Fibroblast of lung (primary cell): ENCODE data around the gene BHLHA9. TPM values are rescaled to one million over a fixed set of nuclear protein-coding genes. Genes with fewer than 3 reads are reported as not detected.
A peak's percentile ranks its signal among the peaks of the same experiment; 100 is the strongest.

Experiments
- DNase-seq, 2 donors: peaks; one replicate each; pipeline versions ENCODE4 v3.0.0 to v3.0.0-alpha.2; 2010; ENCODE audit warnings: low read depth in 2 of 2
- H2AFZ ChIP-seq: 2 replicates; pipeline ENCODE4 v1.5.1; 2012; ENCODE audit warnings: low read length, control low read depth, inconsistent platforms
- H3K27ac ChIP-seq: 2 replicates; pipeline ENCODE4 v1.5.1; 2011; ENCODE audit warnings: low read length, control low read depth; ENCODE audit not compliant: insufficient read depth
- H3K27me3 ChIP-seq: 2 replicates; pipeline ENCODE4 v1.5.1; 2011; ENCODE audit warnings: mild to moderate bottlenecking, low read length; ENCODE audit not compliant: control insufficient read depth, insufficient read depth
- H3K36me3 ChIP-seq: 2 replicates; pipeline ENCODE4 v1.5.1; 2011; ENCODE audit warnings: low read length; ENCODE audit not compliant: control insufficient read depth, insufficient read depth
- H3K4me1 ChIP-seq: 2 replicates; pipeline ENCODE4 v1.5.1; 2011; ENCODE audit warnings: low read length; ENCODE audit not compliant: control insufficient read depth, insufficient read depth; ENCODE audit errors: extremely low read depth
- H3K4me2 ChIP-seq: 2 replicates; pipeline ENCODE4 v1.5.1; 2011; ENCODE audit warnings: low read length, control low read depth; ENCODE audit not compliant: insufficient read depth; ENCODE audit errors: extremely low read depth
- H3K4me3 ChIP-seq, 4 experiments: fragments of 200-600 bp in 1 of 4; sonication (generic) in 1 of 4; replicated peaks in 1 of 4; 2 replicates each; pipeline ENCODE4 v1.5.1; 2011 to 2016; ENCODE audit warnings: low read length in 4 of 4, low read depth in 3 of 4, mild to moderate bottlenecking in 3 of 4, control low read depth in 2 of 4, inconsistent platforms in 1 of 4, mixed read lengths in 1 of 4; ENCODE audit not compliant: insufficient read depth in 1 of 4; ENCODE audit errors: control extremely low read depth in 1 of 4
- H3K79me2 ChIP-seq: 2 replicates; pipeline ENCODE4 v1.5.1; 2012; ENCODE audit warnings: mild to moderate bottlenecking, low read length, inconsistent platforms; ENCODE audit not compliant: control insufficient read depth, insufficient read depth
- H3K9ac ChIP-seq: 2 replicates; pipeline ENCODE4 v1.5.1; 2011; ENCODE audit warnings: mild to moderate bottlenecking, low read length, control low read depth; ENCODE audit not compliant: insufficient read depth
- H3K9me3 ChIP-seq: 2 replicates; pipeline ENCODE4 v1.5.1; 2012; ENCODE audit warnings: low read depth, low read length; ENCODE audit not compliant: control insufficient read depth, insufficient read depth
- H4K20me1 ChIP-seq: 2 replicates; pipeline ENCODE4 v1.5.1; 2011; ENCODE audit warnings: low read length; ENCODE audit not compliant: control insufficient read depth, insufficient read depth; ENCODE audit errors: extremely low read depth
- CTCF ChIP-seq, 2 donors: IDR thresholded peaks in 1 of 2; conservative IDR thresholded peaks in 1 of 2; 1 replicate in 1 of 2; 2 replicates in 1 of 2; pipeline ENCODE4 v1.5.1; 2011 to 2012; ENCODE audit warnings: low read length in 2 of 2, control low read depth in 1 of 2, inconsistent platforms in 1 of 2, low read depth in 1 of 2, mild to moderate bottlenecking in 1 of 2
- EZH2 ChIP-seq: IDR thresholded peaks from 2 replicates; pipeline ENCODE4 v1.5.1; 2012; ENCODE audit warnings: low read length, control low read depth, mild to moderate bottlenecking; ENCODE audit errors: missing control alignments
- polyA minus RNA-seq: library from RNA; depleted of rRNA, polyadenylated mRNA; stranded (reverse); fragments of >200 nt; gene quantifications from 2 replicates; pipeline ENCODE4 v1.2.3, GENCODE V29; 2011; ENCODE audit warnings: low replicate concordance
- polyA plus RNA-seq, 2 donors: library from polyadenylated mRNA; depleted of rRNA in 1 of 2; stranded (reverse) in 1 of 2; unstranded in 1 of 2; fragments of >200 nt; gene quantifications; 2 replicates each; pipeline ENCODE4 v1.2.1, GENCODE V29; 2011 to 2012; ENCODE audit warnings: missing spikeins in 1 of 2
- total RNA-seq: library from RNA; depleted of rRNA; stranded (reverse); fragments of >200 nt; gene quantifications from 2 replicates; pipeline ENCODE4 v1.2.1, GENCODE V29; 2014

Gene BHLHA9
- total RNA-seq (not detected in 2 replicates), polyA plus RNA-seq (not detected in 2 replicates), polyA minus RNA-seq (not detected in 2 replicates)
- polyA plus RNA-seq (2012) = not detected in 2 replicates

- Histone ChIP-seq H3K4me1 (no peaks in the 10 kb centered on the region), H2AFZ (no peak within 1 kb of the TSS), H3K36me3 (no peaks in the 10 kb centered on the region), H3K4me2 (no peak within 1 kb of the TSS), H3K79me2 (no peaks in the 10 kb centered on the region), H3K27me3 (peaks cover 12% of the 10 kb centered on the region), H3K9ac (no peak within 1 kb of the TSS), H3K9me3 (no peaks in the 10 kb centered on the region), H3K27ac (no peak within 1 kb of the TSS), H3K4me3 (no peak within 1 kb of the TSS), H4K20me1 (no peaks in the 10 kb centered on the region)
- no peak for TF ChIP-seq EZH2
- no peak for TF ChIP-seq CTCF (conservative IDR thresholded peaks at IDR 0.05 in 1 of 2, IDR thresholded peaks at IDR 0.05 in 1 of 2; ENCODE audit: low read depth in 1 of 2, low read length in 2 of 2)
- no peak for DNase-seq
Observed at GRCh38 chr17:1270210-1271029, at the start of gene BHLHA9. TSS of gene BHLHA9 (plus strand) at chr17:1270444. CDS start at chr17:1270564, 120 bp downstream.

GRCh38 chr17:1221209-1221608 lies 49.0 kb upstream of the BHLHA9 start:
- no peak for TF ChIP-seq EZH2
- no peak for TF ChIP-seq CTCF (conservative IDR thresholded peaks at IDR 0.05 in 1 of 2, IDR thresholded peaks at IDR 0.05 in 1 of 2; ENCODE audit: low read depth in 1 of 2, low read length in 2 of 2)
- no peak overlapping the region for H3K4me2 ChIP-seq
- no peaks in the 10 kb centered on the region for H3K9me3 ChIP-seq
- no peaks in the 10 kb centered on the region for H3K79me2 ChIP-seq
- H4K20me1 ChIP-seq = no peaks in the 10 kb centered on the region
- peaks cover 4% of the 10 kb centered on the region for H3K27me3 ChIP-seq
- H3K27ac ChIP-seq = no peak overlapping the region
- no peak for DNase-seq
- H3K9ac ChIP-seq = no peak overlapping the region
- H3K36me3 ChIP-seq = no peaks in the 10 kb centered on the region
- H3K4me1 ChIP-seq = no peaks in the 10 kb centered on the region
- no peak overlapping the region for H2AFZ ChIP-seq
- H3K4me3 ChIP-seq = no peak overlapping the region

- Histone ChIP-seq H3K9me3 (no peaks in the 10 kb centered on the region), H3K4me2 (no peak overlapping the region), H2AFZ (no peak overlapping the region), H3K4me3 (no peak overlapping the region), H3K27me3 (peaks cover 12% of the 10 kb centered on the region), H3K27ac (no peak overlapping the region), H4K20me1 (no peaks in the 10 kb centered on the region), H3K79me2 (no peaks in the 10 kb centered on the region), H3K4me1 (no peaks in the 10 kb centered on the region), H3K36me3 (no peaks in the 10 kb centered on the region), H3K9ac (no peak overlapping the region)
- TF ChIP-seq EZH2 = no peak
- no peak for TF ChIP-seq CTCF (conservative IDR thresholded peaks at IDR 0.05 in 1 of 2, IDR thresholded peaks at IDR 0.05 in 1 of 2; ENCODE audit: low read depth in 1 of 2, low read length in 2 of 2)
- DNase-seq = peak in 1 of 2 donors; percentile 45
Observed at GRCh38 chr17:1222321-1222720, 47.9 kb upstream of the BHLHA9 start.
